Uterus (tissue), 4 donors: ENCODE measurements around the gene DNAJC16. TPM values are rescaled to one million over a fixed set of nuclear protein-coding genes. Genes with fewer than 3 reads are reported as not detected.

ENCODE experiments used
- DNase-seq, 2 donors: peaks; one replicate each; pipeline ENCODE4 v3.0.0-alpha.2; 2019 to 2020
- H3K27ac ChIP-seq, 2 donors: fragments of 200-600 bp; sonication (generic); 1 replicate in 1 of 2; 2 replicates in 1 of 2; pipeline ENCODE4 v1.5.1; 2016 to 2018
- H3K27me3 ChIP-seq, 2 donors: fragments of 200-600 bp; sonication (generic); one replicate each; pipeline ENCODE4 v1.5.1; 2018 to 2019; ENCODE audit warnings: control low read depth in 1 of 2
- H3K36me3 ChIP-seq, 2 donors: fragments of 200-600 bp; sonication (generic); one replicate each; pipeline ENCODE4 v1.5.1; 2019; ENCODE audit warnings: control low read depth in 1 of 2
- H3K4me1 ChIP-seq, 2 donors: fragments of 200-600 bp; sonication (generic); one replicate each; pipeline ENCODE4 v1.5.1; 2018 to 2019; ENCODE audit warnings: control low read depth in 1 of 2
- H3K4me3 ChIP-seq, 2 donors: fragments of 200-600 bp; sonication (generic); 1 replicate in 1 of 2; 2 replicates in 1 of 2; pipeline ENCODE4 v1.5.1; 2018 to 2019; ENCODE audit warnings: mild to moderate bottlenecking in 1 of 2
- H3K9me3 ChIP-seq, 2 donors: fragments of 200-600 bp; sonication (generic); one replicate each; pipeline ENCODE4 v1.5.1; 2019; ENCODE audit warnings: control low read depth in 1 of 2
- POLR2A ChIP-seq, 2 donors: fragments of 450-650 bp; IDR thresholded peaks; one replicate each; pipeline ENCODE4 v1.6.1; 2016; ENCODE audit warnings: antibody characterized with exemption in 2 of 2, mild to moderate bottlenecking in 1 of 2, moderate library complexity in 1 of 2
- intact Hi-C: fragments of 100-400 bp; cut with DNase I; formaldehyde crosslinking; loops from one replicate; pipeline ENCODE4 v1.15.1; 2023; ENCODE audit warnings: low total_unique reads
- total RNA-seq, 4 donors: library from RNA; depleted of rRNA in 3 of 4; stranded (reverse); fragments of >200 nt in 3 of 4; gene quantifications; one replicate each; pipeline versions ENCODE4 v1.1.0 to v1.2.4, GENCODE V29; 2014 to 2023
- TF ChIP-seq, protein P1 (sequence below), 4 experiments: fragments of 200-600 bp in 2 of 4; fragments of 450-650 bp in 2 of 4; sonication (generic) in 2 of 4; IDR thresholded peaks; one replicate each; pipeline ENCODE4 v1.5.1; 2016 to 2019; ENCODE audit warnings: antibody characterized with exemption in 4 of 4, mild to moderate bottlenecking in 2 of 4, moderate library complexity in 1 of 4
- donor health status: DM: yes; HTN: yes; CAD: no.

The DNAJC16 gene
- total RNA-seq, 4 donors from 2014 or later = 8.8 to 32.4 (median 27.5) TPM

DNA sequence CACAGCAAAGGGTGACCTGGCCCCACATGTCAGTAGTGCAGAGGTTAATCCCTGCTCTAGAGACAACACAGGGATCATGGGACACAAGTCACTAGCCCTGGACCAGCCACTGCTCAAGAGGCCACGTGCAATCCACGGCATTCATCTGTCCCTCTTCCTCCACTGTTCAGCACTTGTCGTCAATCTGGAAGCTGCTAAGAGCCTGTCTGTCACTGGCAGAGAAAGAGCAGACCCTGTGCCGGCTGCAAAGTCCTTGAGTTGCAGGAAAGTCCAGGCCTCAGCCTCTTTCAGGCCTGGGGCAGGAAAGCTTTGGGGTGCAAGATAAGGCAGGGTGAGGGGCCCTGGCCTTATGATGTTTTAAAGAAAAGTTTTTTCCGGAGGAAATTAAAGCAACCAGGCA is 34.1 kb upstream of the DNAJC16 start:
- DNase-seq = no peak
- Histone ChIP-seq H3K27me3 (no peaks in the 10 kb centered on the region), H3K4me3 (no peak overlapping the region), H3K9me3 (no peaks in the 10 kb centered on the region), H3K4me1 (no peaks in the 10 kb centered on the region), H3K27ac (no peak overlapping the region), H3K36me3 (no peaks in the 10 kb centered on the region)
- intact Hi-C loops = no loop called here
- TF ChIP-seq, protein P1, sequence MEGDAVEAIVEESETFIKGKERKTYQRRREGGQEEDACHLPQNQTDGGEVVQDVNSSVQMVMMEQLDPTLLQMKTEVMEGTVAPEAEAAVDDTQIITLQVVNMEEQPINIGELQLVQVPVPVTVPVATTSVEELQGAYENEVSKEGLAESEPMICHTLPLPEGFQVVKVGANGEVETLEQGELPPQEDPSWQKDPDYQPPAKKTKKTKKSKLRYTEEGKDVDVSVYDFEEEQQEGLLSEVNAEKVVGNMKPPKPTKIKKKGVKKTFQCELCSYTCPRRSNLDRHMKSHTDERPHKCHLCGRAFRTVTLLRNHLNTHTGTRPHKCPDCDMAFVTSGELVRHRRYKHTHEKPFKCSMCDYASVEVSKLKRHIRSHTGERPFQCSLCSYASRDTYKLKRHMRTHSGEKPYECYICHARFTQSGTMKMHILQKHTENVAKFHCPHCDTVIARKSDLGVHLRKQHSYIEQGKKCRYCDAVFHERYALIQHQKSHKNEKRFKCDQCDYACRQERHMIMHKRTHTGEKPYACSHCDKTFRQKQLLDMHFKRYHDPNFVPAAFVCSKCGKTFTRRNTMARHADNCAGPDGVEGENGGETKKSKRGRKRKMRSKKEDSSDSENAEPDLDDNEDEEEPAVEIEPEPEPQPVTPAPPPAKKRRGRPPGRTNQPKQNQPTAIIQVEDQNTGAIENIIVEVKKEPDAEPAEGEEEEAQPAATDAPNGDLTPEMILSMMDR (IDR thresholded peaks at IDR 0.05) = no peak
- no peak for TF ChIP-seq POLR2A (IDR thresholded peaks at IDR 0.05)

GRCh38 chr1:15493869-15494390 is 32.7 kb upstream of the DNAJC16 start:
- no peak overlapping the region for H3K27ac ChIP-seq
- no peaks in the 10 kb centered on the region for H3K9me3 ChIP-seq
- intact Hi-C loops = no loop called here
- H3K36me3 ChIP-seq = no peaks in the 10 kb centered on the region
- no peaks in the 10 kb centered on the region for H3K27me3 ChIP-seq
- no peaks in the 10 kb centered on the region for H3K4me1 ChIP-seq
- TF ChIP-seq, protein P1 (IDR thresholded peaks at IDR 0.05) = no peak
- no peak for TF ChIP-seq POLR2A (IDR thresholded peaks at IDR 0.05)
- no peak overlapping the region for H3K4me3 ChIP-seq
- no peak for DNase-seq

- DNase-seq = no peak
- Histone ChIP-seq H3K36me3 (no peaks in the 10 kb centered on the region), H3K27ac (no peak overlapping the region), H3K9me3 (no peaks in the 10 kb centered on the region), H3K4me1 (no peaks in the 10 kb centered on the region), H3K4me3 (no peak overlapping the region), H3K27me3 (no peaks in the 10 kb centered on the region)
- intact Hi-C loops = no loop called here
- TF ChIP-seq, protein P1 (IDR thresholded peaks at IDR 0.05) = no peak
- no peak for TF ChIP-seq POLR2A (IDR thresholded peaks at IDR 0.05)
Measured at GRCh38 chr1:15500184-15501178, 26.2 kb upstream of the DNAJC16 start.

- Histone ChIP-seq H3K36me3 (no peaks in the 10 kb centered on the region), H3K9me3 (no peaks in the 10 kb centered on the region), H3K4me1 (no peaks in the 10 kb centered on the region), H3K4me3 (no peak overlapping the region), H3K27me3 (no peaks in the 10 kb centered on the region), H3K27ac (no peak overlapping the region)
- intact Hi-C loops = no loop called here
- no peak for TF ChIP-seq POLR2A (IDR thresholded peaks at IDR 0.05)
- TF ChIP-seq, protein P1 (IDR thresholded peaks at IDR 0.05) = peak in 3 of 4 experiments; percentile 8 to 15 (median 11)
- no peak for DNase-seq
Measured at GRCh38 chr1:15501208-15502032, 25.2 kb upstream of the DNAJC16 start.
